Measurements from ENCODE around the gene SLC35G4.
A peak's percentile ranks its signal among the peaks of the same experiment; 100 is the strongest.
"Not testable (repeated sequence)": the region's sequence is repeated elsewhere in the genome, so short reads cannot be mapped to it uniquely, and the experiment has no call there.

The SLC35G4 gene

GRCh38 chr18:11614981-11615380 is 5.6 kb downstream of the SLC35G4 start:
- DNase-seq = not testable (repeated sequence)

GRCh38 chr18:11647310-11647709 is 37.9 kb downstream of the SLC35G4 start:
- not testable (repeated sequence) for DNase-seq

DNA sequence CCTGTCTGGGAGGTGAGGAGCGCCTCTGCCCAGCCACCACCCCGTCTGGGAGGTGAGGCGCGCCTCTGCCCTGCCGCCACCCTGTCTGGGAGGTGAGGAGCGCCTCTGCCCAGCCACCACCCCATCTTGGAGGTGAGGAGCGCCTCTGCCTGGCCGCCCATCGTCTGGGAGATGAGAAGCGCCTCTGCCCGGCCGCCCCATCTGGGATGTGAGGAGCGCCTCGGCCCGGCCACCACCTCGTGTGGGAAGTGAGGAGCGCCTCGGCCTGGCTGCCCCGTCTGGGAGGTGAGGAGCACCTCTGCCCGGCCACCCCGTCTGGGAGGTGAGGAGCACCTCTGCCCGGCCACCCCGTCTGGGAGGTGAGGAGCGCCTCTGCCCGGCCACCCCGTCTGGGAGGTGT is 38.4 kb downstream of the SLC35G4 start:
- DNase-seq = not testable (repeated sequence)

GRCh38 chr18:11649839-11650238 is 40.4 kb downstream of the SLC35G4 start:
- no peak for DNase-seq

DNA sequence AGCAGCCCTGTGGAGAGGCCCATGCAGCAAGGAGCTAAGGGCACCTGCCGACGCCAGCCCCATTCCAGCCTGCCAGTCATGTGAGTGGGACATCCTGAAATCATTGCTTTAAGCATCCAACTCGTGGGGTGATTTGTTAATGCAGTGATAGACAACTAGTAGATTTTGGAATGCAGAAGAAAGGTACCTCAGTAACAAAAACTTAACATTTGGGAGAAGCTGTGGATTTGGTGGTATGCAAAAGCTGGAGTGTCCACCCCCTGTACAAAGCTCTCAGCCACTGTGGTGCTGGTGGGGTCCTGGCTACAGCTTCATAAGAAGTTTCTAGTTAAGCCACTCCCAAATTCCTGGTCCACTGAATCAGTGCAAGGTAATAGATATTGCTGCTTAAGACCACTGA is 42.5 kb downstream of the SLC35G4 start:
- DNase-seq = no peak

DNA sequence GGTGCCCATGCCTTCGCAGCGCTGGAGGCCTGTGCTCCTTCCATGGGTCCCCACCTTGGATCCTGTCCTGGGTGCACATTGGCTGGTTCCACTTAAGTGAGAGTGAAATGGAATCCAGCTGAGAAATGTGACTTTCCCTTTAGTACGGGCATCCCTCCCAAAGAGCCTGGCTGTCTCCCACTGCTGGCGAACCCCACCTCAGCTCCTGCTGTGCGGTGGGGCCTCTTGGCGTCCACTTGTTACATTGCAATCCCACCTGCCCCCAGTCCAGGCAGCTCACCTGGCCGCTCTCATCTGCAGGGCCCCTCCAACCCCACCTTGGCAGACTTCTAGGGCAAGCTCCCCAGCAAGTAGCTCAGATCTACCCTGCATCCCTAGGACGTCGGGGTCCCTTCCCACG is 44.1 kb downstream of the SLC35G4 start:
- no peak for DNase-seq

DNA sequence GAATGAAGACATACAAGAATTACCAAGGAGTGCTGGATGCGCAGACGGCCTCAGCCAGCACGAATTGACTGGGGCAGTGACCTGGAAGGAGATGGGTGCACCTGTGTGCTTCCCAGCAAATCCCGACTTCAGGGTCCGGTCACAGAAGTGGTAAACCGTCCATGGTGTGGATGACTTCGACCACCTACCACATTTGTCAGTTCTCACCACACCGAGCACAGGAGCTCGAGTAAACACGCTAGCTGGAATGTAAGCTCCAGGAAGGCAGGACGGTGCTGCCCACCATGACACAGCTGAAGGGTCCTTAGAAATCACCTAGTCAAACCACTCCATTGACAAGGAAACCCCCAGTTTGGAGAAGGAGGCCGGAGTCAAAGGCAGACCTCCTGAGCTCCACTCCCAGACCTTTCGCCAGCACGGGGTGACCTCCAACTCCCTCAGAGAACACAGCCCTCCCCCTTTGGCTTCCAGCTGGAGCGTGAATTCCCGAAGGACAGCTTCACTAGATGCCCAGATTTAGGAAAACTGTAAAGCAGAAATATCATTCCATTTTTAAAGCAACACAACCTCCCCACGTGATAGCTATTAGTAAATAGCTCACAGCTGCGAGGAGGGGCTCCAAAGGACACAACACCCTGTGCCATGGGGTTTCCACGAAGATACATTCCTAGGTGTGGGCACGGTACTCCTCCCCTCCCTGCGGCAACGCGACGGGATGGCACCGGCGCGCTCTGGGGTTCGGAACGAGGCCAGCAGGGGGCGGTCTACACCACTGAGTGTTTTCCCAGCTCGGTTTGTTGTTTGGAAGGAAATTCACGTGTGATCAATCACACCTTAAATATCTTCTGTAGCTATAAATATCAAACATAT is 45.6 kb downstream of the SLC35G4 start:
- DNase-seq = peak; percentile 25

DNA sequence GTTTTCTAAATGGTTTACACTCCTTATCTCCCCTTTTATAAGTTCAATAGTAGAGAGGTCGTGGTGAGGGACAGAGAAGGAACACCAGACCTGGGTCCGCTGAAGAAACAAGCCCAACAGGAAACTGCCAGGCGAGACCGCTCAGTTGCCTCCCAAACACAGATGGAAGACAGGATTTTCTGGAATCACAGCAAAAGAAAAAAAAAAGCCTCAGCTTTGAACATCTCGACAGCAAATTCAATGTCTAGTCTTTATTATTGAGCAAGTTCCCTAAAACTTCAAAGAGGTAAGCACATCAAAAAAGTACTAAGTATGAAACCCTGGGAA is 46.2 kb downstream of the SLC35G4 start:
- no peak for DNase-seq

GRCh38 chr18:11657152-11657551 is 47.8 kb downstream of the SLC35G4 start:
- no peak for DNase-seq

DNA sequence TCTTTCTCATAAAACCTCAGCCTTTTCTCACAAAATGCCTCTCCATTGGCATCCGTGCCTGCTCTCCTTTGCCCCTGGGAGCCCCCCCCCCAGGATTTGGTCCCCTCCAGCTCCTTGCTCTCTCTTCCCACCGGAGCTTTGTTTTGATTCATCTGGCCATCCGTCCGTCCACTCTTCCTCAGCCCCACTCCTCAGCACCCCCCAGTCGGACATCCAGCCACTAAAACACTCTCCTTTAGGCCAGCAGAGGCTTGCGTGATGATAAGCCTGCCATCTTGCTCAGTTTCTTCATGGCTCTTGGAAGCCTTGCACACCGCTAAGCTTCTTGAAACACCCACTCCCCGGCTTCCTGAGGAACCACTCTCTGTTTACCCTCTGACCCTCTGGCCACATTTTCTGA is 48.2 kb downstream of the SLC35G4 start:
- DNase-seq = no peak

DNA sequence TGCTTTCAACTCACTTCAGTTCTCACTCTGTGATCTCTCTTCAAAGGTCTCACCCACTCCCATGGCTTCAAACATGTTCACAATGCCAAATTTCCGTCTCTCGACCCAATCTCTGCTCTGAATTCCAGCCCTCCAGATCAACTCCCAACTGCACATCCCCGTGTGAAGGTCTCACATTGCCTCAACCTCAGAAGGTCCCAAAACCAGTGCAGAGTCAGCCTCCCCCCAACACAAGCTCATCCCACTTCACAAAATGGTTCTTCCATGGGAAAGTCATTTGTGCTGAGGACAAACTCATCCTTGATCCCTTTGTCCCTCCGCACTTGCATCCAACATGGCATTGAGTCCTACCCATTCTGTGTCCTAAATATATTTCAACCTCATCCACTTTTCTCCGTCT is 48.6 kb downstream of the SLC35G4 start:
- no peak for DNase-seq

GRCh38 chr18:11658989-11659388 is 49.6 kb downstream of the SLC35G4 start:
- no peak for DNase-seq
